ENCODE measurements around the gene RAB6A. TPM values are rescaled to one million over a fixed set of nuclear protein-coding genes. Genes with fewer than 3 reads are reported as not detected.

Gene RAB6A
- total RNA-seq, 1 donor: 153 TPM

DNA sequence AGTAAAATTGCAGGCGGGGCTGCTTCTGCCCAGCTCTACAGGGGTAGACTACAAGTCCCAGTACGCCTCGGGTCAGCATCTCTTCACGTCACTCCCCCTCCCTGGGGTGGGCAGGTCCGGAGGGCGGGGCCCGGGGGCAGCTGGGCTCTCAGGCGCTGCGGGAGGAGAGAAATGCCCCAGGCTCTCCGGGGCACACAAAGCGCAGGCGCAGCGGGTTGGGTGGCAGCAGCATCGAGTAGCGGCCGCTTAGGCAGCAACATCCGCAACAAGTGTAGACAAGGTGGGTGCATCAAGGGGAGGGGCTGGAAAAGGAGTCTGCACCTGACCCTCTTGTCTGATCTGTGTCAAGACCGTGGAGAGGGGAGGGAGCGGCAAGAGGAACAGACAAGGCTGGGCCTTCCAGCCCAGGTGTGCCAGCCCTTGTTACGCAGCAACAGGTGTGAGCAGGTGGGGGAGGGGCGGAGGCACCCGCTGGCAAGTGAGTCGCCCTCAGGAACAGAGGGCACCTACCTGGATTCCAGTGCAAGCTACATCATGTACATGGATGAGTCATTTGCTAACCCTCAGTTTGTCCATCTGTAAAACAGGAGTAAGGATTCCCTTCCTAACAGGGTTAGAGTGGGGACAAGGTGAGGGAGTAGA lies 113.3 kb downstream of the RAB6A start:
- TF ChIP-seq, protein P1, sequence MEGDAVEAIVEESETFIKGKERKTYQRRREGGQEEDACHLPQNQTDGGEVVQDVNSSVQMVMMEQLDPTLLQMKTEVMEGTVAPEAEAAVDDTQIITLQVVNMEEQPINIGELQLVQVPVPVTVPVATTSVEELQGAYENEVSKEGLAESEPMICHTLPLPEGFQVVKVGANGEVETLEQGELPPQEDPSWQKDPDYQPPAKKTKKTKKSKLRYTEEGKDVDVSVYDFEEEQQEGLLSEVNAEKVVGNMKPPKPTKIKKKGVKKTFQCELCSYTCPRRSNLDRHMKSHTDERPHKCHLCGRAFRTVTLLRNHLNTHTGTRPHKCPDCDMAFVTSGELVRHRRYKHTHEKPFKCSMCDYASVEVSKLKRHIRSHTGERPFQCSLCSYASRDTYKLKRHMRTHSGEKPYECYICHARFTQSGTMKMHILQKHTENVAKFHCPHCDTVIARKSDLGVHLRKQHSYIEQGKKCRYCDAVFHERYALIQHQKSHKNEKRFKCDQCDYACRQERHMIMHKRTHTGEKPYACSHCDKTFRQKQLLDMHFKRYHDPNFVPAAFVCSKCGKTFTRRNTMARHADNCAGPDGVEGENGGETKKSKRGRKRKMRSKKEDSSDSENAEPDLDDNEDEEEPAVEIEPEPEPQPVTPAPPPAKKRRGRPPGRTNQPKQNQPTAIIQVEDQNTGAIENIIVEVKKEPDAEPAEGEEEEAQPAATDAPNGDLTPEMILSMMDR (IDR thresholded peaks at IDR 0.05; ENCODE audit: insufficient read depth, low read depth, low read length): no peak
- H3K4me3 ChIP-seq (ENCODE audit: low read depth, low read length): no peak overlapping the region

DNA sequence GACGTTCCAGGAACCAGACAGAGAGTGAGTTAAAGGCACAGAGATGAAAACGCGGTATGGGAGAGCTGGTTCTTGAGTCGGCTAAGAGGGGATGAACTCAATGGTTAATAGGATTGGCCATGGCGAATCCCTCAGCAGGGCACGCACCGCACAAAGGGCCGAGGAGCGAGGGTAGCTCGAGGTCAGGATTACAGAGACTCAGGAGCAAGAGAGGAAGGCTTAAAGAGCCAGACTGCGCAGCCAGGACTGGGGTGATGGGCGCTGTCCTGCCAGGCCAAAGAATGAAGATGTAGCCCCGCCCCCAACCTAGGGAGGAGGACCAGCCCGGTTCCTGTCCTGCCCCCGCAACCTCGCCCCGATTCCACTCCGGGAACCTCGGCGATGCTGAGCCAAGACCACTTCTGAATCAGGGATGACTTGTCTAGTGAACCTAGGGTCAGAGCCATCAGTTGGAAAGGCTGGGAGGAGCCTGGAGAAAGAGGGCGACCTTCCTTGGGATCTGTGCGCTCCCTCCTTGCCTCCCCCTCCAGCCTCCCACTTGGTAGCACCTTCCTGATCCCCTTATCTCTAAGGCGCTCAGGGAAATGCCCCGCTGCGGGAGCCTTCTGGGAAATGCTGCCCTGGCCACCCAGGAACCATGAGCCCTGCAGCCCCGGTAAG lies 114.8 kb downstream of the RAB6A start, which contains the start of gene PLEKHB1:
Gene PLEKHB1 (plus strand): TSS at position 610 of the 660 bp plus-strand sequence. CDS start 28 bp downstream, at position 638.
- TF ChIP-seq, protein P1 (IDR thresholded peaks at IDR 0.05; ENCODE audit: insufficient read depth, low read depth, low read length): no peak
- no peak for DNase-seq (ENCODE audit: low read depth)
- no peak within 1 kb of the TSS for H3K4me3 ChIP-seq (ENCODE audit: low read depth, low read length)

More for the DNA sequence above, 113.3 kb downstream of the RAB6A start:
- peak; percentile 76 for DNase-seq (ENCODE audit: low read depth)

DNA sequence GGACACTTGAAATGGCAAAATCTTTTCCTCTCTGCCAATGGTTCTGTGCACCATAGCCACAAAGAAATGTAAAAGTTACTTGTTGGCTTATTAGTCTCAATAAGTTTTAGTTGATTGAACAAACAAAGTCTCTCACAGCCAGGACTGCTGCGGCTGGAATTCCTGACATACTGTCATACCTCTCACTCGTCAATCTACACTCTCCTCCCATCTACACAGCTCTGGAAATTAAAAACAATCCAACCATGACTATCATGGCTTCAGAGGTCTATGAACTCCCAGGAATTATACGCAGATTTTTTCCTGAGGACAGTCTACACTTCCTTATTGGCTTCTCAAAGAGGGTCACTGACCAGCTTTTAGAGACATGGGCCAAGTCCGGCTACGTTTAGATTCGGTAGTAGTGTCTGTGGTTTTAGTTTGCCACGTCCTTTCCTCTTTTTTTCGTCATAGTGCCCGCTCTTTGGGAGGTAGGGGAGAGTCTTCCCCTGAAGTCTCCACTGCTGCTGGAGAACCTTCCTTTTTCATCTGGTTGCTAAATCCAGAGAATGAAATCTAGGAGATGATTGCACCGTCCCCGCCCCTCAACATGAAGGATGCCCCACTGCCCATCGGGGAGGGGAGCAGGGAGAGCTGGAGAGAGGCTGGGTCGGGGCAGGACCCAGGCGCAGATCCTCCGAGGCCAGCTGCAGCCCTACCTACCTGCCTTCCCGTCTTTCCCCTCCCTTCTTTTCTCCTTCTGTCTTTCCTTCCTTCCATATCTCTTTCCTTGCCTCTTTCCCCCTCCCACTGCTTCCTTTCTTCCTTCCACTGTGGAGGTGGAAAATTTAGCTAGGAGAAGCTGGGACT lies 115.5 kb downstream of the RAB6A start:
- TF ChIP-seq, protein P1 (IDR thresholded peaks at IDR 0.05; ENCODE audit: insufficient read depth, low read depth, low read length): no peak
- no peak overlapping the region for H3K4me3 ChIP-seq (ENCODE audit: low read depth, low read length)
- DNase-seq (ENCODE audit: low read depth): no peak

DNA sequence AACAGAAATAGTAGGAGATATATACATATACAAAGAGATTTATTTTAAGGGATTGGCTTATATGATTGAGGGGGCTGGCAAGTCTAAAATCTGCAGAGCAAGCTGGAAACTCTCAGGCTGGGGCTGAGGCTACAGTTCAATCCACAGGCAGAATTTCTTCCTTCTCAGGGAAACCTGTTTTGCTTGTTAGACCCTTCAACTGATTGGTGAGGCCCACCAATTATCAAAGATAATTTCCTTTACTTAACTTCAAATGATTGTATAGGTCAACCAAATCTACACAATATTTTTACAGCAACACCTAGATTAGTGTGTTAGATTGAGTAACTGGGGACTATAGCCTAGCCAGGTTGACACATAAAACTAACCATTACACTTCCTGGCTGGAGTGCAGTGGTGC lies 119.2 kb downstream of the RAB6A start:
- no peak overlapping the region for H3K4me3 ChIP-seq (ENCODE audit: low read depth, low read length)
- DNase-seq (ENCODE audit: low read depth): no peak
- TF ChIP-seq, protein P1 (IDR thresholded peaks at IDR 0.05; ENCODE audit: insufficient read depth, low read depth, low read length): no peak

DNA sequence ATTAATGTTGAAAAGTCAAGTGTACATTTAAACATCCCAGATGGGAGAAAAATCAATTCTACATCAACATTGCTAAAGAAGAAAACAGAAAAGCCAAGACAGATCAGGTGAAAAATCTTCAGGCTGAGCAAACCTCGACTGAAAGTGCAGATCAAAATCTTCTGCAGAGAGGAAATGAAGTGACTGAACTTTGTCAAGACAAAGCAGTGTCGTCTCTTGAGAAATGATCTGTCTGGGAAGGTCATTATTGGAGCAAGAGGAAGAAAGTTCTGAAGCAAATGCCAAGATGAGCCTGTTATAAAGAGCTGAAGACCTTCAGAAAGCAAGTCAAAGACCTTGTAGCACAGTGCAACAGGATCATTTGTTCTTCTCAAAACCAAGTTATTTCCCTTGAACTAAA lies 120.3 kb downstream of the RAB6A start:
- TF ChIP-seq, protein P1 (IDR thresholded peaks at IDR 0.05; ENCODE audit: insufficient read depth, low read depth, low read length): no peak
- H3K4me3 ChIP-seq (ENCODE audit: low read depth, low read length): no peak overlapping the region
- no peak for DNase-seq (ENCODE audit: low read depth)

DNA sequence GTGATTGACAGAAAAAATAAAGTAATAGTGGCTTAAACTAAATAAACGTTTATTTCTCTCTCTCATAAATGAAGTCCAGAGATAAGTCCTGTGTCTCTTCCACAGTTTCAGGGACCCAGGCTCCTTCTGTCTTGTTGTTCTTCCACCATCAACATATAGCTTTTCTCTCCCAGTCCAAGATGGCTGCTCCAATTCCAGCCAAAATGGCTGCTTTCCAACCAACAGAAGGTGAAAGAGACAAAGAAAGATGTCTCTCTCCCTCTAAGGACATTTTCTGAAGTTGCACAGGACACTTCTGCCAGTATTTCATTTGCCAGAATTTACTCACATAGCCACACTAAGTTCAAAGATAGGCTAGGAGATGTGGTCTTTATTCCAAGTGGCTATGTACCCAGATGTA lies 123.9 kb downstream of the RAB6A start:
- no peak overlapping the region for H3K4me3 ChIP-seq (ENCODE audit: low read depth, low read length)
- no peak for DNase-seq (ENCODE audit: low read depth)
- TF ChIP-seq, protein P1 (IDR thresholded peaks at IDR 0.05; ENCODE audit: insufficient read depth, low read depth, low read length): no peak

Data from fibroblast of villous mesenchyme (primary cell).